ENCODE measurements around the gene SRI.

Gene SRI

DNA sequence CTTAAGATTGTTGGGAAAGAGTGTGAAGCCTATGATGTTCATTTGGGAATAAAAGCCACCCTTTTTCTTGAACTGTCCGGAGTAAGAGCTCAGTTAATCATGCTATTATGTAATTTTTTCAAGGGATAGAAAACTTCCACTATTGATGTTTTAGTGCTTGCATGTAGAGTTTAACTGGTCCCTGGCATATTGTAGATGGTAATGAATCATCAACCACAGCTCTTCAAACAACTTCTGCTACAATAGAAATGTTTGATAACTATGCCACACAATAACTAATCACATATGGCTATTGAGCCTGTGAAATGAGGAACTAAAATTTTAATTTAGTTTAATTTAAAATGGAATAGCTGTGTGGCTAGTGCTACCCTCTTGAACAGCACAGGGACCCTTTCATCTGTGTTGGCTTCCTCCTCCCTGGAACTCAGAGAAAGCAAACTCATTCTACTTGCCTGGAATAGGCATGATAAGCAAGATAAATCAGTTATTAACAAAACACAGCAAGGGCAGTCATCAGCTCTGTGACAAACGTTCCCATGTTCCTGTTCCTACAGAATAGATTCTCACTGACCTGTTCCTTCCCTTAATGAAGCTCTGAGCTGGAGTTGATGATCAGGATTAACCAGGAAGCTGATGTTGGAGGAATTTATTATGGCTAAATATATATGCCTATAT, 4.9 kb upstream of the SRI start:
- DNase-seq: no peak

DNA sequence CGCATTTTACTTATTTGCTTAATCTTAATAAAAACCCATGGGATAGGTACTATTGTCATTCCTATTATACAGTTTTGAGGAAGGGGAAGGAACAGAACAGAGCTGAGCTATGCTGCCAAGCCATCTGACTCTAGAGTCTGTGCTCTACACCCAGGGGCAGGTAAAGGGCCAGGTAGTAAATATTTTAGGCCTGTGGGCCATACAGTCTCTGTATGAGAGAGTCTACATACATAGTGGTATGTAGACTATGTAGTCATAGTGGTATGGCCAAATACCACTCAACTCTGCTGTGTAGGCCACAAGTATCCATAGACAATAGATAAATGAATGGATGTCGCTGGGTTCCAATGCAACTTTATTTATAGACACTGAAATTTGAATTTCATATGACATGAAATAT, 3.4 kb upstream of the SRI start:
- DNase-seq: no peak

DNA sequence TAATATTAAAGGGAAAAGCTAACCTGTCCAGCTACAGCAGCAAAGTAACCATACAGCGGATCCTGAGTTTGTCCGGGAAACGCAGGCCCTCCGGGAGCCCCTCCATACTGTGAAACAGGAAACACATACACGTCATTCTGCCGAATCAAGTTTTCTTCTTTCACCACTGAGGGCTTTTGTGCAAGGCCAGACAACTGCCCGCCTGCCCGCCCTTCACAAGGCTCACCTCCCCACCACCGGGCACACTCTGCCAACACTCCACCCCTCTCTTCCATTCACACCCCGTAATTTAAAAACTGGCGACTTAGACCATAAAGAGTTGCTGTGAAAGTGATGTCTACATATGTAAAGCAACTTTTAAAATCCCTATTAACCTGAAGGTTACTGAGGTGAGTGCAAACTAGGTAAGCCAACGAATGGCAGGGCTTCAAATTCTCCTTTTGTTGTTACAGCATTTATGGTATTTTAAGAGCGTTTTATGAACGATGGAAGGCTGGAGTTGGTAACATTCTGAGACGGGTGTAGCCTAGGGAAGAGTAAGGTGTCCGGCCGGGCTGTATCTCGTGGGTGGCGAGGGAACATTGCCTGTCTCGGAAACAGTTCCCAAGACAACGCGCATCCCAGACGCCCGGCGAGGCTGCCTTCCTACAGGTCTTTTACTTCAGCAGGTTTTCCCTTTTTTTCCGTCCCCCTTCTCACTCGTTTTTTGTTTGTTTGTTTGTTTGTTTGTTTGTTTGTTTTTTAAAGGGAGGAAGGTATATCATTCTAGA, 817 bp downstream of the SRI start:
- DNase-seq: peak; percentile 50

DNA sequence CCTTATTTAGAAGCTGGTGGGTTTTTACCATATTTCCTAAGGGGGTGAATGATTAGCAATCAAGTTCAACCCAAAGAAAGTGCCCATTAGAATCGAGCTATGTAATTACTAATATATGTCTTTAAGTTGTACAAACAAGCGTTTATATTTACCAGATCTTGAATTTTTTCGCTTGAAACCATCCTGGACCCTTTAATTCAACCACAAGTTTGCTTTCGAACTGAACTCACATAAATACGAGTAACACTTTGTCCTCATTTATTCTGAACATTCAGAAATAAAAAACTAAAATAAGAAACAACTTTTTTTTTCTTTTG, 1.5 kb downstream of the SRI start:
- no peak for DNase-seq

DNA sequence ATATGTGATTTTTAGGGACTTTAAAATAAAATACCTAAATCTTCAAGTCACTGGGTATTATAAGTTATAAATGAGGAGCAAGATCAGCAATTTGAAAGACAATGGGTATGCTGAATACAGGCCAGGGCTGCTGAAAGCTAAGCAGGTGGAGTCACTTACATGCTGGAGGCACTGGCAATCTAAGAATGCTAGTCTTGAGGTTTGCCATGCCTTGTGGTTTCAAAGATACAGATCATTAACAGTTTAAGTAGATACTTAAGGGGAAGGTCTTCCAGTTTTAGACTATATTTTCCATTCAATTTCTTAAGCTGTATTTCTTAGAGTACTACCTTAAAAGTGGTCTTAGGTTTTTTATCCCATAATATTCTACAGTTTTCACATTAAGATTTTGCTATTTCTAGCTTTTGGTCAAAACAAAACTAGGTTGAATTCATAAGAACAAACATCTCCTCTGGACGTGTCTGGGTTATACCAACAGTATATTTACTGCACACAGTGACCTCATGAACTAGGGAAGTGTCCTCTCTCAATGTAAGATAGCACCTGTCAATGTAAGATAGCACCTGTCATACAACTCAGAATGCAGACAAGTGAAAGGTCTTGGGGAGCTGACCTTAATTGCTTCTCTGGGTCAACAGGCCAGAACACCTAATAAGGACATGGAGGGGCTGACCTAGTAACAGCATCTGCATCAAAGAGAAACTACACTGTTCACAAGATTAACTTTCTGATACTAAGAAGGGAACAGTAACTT, 2.0 kb downstream of the SRI start:
- DNase-seq: peak; percentile 30

DNA sequence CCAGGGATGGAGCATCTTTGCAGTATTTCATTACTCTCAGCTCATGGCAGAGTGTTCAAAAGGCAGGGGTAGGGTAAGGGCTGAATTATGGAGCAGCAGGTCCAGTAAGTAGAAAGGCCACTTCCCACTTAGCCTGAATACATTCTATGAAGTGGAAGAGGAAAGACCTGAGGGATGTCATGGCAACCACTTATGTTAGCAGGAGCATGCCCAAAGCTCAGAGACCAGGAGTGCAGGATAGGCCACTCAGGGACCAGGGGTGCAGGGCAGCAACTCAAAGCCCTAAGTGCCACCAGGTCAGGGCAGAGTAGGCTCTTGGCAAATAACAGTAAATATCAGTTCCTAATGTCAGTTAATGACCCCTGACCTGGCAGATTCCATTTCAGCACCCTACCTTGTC, 3.6 kb downstream of the SRI start:
- DNase-seq: no peak

DNA sequence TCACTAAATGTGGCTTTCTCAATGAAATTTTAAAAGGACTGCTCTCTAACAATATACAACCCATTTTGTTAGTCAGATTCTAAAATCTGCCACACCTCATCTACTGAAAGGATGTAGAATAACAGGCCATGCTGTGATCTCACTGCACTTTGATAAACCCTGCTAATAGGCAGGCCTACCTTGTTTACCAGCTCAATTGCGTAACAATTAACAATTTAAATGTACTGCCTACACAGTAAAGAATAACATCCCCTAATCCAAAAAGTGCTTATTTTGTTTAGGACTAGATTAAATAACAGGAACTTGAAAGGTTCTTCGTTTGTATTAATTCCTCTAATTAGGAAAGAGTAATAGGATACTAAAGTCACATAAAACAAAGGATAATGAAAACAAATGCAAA, 4.5 kb downstream of the SRI start:
- DNase-seq: no peak

DNA sequence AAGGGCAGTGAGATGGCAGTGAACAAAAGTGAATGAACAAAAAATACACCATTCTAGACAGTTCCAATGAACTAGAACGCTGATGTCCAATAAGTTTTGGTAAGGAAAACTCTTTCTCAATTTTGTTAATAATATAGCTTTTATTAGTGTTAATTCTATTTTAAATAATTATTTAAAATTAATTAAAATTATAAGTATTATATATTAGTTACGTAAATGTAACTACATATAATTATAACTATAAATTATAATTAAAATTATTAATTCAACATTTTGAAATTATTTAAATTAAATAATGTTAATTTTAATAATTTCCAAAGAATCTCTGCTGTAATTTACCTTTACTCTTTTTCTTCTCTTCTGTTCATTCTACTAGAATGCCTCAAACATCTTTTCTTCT, 5.4 kb downstream of the SRI start:
- DNase-seq: no peak

DNA sequence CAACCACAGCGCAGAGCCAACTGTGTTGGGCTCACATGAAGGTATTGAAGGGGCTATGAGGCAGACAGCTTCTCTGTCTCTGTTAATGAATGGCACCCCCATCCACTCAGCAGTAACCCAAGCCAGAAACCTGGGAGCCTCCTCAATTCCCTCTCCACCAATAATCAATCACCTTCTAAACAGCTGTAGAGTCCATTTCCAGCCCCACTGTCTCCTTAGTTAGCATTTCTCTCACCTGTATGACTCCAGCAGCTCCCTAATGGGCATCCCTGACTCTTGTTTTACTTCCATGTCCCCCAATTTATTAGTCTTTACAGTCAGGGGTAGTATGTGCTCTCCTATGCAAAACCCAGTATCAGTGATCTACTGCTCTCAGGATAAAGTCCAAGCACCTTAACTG, 6.9 kb downstream of the SRI start:
- no peak for DNase-seq

DNA sequence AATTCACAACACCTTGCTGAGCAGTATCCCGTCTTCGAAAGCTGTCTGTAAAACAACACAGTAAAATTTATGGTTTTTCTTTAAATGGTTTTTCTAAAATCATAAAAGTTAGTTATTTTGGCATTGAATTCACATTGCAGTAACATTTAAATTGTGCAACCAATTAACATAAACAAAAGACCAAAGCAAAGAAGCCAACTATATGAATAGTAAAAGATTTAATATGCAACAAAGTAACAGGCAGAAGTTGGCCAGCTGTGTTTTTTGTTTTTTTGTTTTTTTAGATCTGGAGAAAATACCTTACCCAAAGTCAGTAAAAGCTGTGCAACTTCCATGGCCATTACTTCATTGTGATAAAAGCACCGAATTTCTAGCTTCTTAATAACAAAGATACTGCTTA, 11.3 kb downstream of the SRI start:
- DNase-seq: no peak

DNA sequence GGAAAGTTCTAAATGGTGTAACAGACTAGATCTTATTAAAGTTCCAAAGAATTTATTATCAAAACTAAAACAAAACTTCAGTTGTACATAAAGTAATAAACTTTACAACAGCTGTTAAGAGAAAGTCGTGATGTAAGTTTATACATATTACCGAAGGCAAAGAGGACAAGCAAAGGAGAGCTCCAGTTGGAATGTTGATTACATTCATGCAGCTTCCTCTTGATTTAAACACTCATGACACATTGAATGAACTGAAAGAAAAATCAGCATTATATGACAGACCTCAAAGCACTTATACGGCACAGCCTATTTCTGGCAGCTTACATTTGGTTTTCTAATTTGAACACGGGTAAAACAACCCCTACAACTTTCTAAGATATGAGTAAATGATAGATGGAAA, 13.6 kb downstream of the SRI start:
- DNase-seq: no peak

DNA sequence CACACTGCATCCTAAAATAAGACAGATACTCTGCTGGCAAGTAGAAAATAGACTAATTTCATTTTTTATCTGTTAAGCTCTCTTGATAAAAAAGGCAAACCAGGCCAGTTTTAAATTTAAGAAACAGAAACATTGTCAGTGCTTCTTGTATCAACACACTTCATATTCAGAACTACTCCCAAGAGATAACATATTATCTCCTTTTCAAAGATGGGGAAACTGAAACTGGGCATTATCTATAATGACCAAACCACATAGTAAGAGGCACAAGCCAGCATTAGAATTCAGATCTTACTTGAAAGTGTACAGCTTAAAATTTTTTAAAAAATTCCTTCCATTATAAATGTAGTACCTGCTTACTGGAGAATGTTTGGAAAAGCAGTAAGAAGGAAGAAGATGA, 14.7 kb downstream of the SRI start:
- no peak for DNase-seq

DNA sequence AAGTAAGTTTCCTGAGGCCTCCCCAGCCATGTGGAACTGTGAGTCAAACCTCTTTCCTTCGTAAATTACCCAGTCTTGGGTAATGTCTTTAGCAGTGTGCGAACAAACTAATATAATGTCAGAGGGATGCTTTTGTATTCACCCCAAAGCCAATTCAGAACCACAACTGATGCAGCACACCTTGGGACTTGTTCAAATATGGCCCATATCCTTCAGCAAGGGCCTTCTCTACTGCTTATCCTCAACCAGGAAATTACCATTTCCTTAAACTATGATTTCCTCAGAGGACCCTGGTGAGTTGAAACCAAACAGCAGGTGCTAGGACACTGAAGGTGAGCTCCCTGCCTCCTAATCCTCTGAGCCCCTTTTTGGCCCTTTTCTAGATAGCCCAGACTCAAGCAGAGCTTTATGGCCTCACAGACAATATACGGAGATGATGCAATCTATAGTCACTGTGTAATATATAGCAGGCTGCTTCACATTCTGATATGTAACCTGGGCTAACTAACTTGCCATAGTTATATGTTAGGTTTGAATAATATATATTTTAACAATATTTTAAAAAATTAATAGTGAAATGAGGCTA, 15.2 kb downstream of the SRI start:
- DNase-seq: no peak

DNA sequence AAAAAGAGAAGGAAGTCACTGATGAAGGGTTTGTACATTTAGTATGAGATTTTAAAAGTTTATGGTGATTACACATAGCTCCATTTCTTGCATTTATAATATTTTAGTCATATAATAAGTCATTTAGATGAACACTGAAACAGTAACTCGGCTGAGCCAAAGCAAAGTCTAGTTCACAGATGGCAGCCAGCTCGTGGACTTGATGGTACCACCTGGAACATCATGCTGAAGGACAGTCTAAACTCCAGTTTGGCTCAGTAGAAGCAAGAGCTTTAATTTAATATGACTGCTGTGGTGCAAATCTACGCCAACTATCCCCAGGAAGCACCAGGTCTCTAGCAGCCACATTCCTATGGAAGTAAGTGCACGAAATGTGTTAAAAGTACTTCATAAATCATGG, 16.4 kb downstream of the SRI start:
- DNase-seq: no peak

DNA sequence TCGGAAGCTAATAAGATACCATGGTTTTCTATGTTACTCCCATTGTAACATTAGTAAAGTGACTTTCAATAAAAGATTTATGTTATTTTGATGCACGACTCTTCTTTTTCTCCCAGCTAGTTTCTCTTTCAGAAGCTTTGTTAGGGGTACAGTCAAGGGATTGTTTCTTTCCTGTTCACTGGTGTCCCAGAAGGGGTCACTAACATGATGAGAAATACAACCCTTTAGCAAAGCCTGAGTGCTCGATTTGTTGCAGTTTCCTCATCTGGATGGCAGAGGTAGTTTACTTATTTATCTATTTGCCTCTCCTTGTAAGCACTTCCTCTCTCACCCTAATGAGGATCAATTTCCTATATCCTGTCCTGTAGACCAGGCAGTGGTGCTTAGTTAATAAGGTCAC, 17.0 kb downstream of the SRI start:
- no peak for DNase-seq

DNA sequence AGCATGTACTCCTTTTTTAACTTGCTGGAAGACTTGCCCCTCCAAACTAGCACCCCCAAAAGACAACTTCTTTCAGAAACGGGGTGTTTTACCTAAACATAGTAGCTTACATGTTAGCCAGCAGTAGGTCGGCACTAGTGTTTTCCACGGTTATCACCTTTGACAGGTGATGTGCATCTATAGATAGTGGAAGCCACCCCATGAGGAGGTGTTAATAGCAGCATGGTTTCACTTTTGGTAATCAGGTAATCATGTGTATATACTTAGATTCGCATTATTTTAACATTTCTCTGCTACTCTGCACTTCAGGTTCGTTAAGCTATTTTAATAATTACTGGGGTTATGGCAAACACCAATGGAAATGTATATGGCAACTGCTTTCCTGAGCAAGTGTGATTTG, 17.6 kb downstream of the SRI start:
- no peak for DNase-seq

DNA sequence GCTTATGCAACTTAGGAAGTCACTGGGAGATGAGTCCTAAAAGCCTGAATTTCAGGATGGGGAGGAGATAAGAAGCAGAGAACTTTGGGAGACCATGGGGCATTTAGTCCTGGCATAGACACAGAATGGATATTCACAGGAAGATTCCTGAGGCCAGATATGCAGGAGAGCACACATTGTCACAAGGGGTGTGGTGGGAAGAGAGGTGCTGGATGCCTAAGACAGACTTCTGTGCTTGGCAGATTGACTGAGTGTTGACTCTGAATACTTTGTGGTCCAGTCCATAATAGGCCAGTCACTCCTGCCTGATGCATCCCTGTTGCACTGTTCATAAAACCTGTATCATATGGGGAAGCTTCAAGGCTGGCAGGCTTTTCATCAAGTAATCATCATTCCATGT, 18.5 kb downstream of the SRI start:
- DNase-seq: no peak

DNA sequence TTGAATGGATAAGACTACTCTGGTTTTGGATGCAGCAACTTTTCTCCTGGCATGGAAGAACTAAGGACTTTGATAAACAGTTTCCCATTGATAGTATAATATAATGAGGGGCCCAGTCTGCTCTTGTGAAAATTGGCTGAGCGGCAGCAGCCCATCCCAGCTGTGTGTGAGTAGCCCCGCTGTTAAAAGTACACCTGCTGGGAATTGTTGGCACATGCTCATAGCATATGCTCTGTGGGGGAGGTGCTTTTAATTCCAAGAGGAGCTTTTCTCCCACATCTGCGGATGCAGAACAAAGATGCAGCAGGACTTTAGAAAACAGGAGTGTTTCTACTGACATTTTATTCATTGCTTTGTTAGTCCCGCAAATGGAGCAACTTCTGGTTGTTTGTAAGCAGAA, 19.0 kb downstream of the SRI start:
- no peak for DNase-seq

DNA sequence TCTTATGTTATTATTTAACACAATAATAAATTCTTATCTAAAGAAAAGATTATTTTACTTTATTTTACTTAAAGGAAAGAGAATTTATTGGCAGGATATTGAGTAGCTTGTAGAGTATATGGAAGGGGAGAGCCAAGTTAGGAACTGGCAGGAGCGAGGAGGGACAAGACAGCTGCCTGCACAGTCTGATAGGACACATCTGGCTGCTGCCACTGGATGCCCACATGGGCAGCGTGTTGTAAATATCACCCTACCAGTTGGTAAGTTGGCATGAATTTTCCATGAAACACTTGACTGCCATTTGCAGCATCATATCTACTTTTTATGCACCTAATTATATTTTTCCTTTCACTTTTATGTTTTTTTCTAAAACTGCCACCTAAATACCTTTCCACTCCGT, 19.6 kb downstream of the SRI start:
- no peak for DNase-seq

DNA sequence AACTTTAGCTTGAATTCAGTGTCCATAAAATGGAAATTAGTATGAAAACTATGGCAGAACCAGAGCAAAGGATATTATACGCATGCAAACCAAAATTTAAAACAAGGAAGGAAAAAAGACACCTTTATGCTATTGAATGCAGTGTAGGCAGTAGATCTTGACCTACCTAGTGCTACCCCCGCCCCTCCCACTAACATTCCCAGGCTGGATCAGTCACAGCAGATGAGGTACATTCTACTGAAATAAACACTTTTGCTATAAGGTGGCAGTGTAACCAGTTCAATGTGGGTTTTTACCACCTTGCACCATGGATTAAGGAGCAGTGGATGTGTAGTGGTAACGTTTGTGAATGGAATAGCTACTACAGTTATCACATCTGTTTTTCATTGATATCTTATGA, 27.9 kb downstream of the SRI start:
- DNase-seq: no peak

DNA sequence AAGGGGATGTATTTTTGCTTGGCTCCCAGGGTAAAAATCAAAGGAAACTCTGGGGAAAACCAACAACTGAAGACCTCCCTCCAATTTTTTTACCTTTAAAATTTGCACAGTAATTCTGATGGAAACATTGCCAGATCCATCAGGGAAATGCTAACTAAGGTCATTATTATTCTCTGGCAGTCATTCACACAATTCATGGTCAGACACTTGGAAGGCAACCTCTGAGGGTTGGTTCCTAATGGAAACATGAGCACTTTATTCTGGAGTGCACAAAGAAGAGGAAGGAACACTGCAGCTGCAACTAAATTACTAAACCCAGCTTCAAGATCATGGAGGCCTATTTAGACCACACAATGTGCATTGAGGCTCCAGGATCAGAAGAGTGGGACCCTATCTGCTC, 34.2 kb downstream of the SRI start:
- no peak for DNase-seq

DNA sequence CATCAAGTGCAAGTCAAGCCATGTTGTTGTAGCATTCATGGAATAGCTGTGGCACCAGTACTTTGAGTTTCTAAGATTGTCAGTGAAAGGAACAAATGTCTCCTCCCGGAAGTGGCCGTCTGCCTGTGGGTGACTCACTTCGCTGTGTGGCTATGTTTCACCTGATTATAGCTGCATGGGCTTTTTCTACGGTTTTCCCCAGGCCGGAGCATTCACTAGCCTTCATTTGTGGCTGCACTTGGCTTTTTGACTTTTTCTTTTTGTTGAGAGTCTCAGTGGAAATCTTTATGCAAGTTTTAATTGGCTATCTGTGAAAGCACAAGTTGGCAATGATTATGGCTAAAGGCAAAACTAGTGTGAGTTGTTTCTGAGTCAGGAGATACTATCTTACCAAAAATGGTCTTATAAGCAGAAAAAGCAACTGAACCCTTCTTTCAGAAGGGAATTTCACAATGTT, 35.0 kb downstream of the SRI start:
- DNase-seq: peak; percentile 7

DNA sequence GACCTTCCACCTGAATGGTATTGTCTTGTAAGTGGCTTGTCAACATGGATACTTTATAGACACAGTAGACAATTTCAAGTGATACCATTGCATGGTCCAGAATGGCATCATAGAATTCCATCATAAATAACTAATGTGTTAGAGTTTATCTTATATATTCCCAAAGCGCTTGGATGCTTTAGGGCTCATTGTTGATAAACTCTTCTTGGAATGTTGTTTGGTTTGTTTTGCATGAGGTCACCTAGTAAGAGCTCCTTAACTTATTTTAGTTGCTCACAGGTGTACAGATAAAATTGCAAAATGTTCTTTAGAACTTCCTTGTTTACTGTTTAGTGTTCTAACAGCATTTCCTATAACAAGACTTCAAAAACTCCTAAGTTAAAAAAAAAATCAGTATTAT, 36.8 kb downstream of the SRI start:
- no peak for DNase-seq

DNA sequence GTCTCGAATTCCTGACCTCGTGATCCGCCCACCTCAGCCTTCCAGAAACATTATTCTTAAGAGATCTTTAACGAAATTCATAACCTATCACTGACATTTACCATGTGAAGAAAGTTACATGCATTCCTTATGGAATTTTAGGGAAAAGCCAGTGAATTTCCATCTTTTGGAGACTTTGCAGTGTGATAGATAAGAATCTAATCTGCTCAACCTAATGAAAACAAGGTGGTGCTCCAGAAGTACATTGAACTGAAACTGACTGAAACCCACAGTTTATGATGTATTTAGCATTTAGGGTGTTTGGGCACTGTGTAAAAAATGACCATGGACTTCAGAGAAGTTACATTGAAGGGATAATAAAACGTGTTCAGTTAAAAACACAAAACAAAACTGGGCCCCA, 43.6 kb downstream of the SRI start:
- no peak for DNase-seq

Measured in CD4-positive, alpha-beta T cell treated with Interleukin-12 subunit alpha and Interleukin-12 subunit beta, for 1 hour (primary cell).